GM18873 (cell line): ENCODE measurements around the gene MRPL48.
"Not testable (repeated sequence)": the region's sequence is repeated elsewhere in the genome, so short reads cannot be mapped to it uniquely, and the experiment has no call there.

Experiments
- ATAC-seq: cut with Tn5 transposase; IDR thresholded peaks from one replicate; pipeline ENCODE4 v1.9.1; 2021; ENCODE audit warnings: mild to moderate bottlenecking, moderate library complexity, moderate number of reproducible peaks; ENCODE audit not compliant: unreplicated experiment, low FRiP score

MRPL48 gene

GRCh38 chr11:73833067-73833466 is 45.4 kb downstream of the MRPL48 start:
- ATAC-seq = no peak

- no peak for ATAC-seq
Measured at GRCh38 chr11:73838443-73839122, 50.9 kb downstream of the MRPL48 start.

- ATAC-seq = no peak
Measured at GRCh38 chr11:73839123-73839457, 51.4 kb downstream of the MRPL48 start.

GRCh38 chr11:73851046-73851764 is 63.5 kb downstream of the MRPL48 start:
- no peak for ATAC-seq

- ATAC-seq = no peak
Measured at GRCh38 chr11:73852049-73852448, 64.4 kb downstream of the MRPL48 start.

- ATAC-seq = no peak
Measured at GRCh38 chr11:73854680-73855079, 67.0 kb downstream of the MRPL48 start.

- no peak for ATAC-seq
Measured at GRCh38 chr11:73856031-73856567, 68.4 kb downstream of the MRPL48 start.

GRCh38 chr11:73859671-73860070 is 72.0 kb downstream of the MRPL48 start:
- ATAC-seq = no peak

GRCh38 chr11:73860202-73860601 is 72.5 kb downstream of the MRPL48 start:
- ATAC-seq = no peak

- ATAC-seq = no peak
Measured at GRCh38 chr11:73862986-73863385, 75.3 kb downstream of the MRPL48 start.

- ATAC-seq = no peak
Measured at GRCh38 chr11:73866095-73866579, 78.5 kb downstream of the MRPL48 start.

GRCh38 chr11:73866586-73866996 is 78.9 kb downstream of the MRPL48 start:
- no peak for ATAC-seq

GRCh38 chr11:73869332-73869949 is 81.8 kb downstream of the MRPL48 start:
- ATAC-seq = no peak

- no peak for ATAC-seq
Measured at GRCh38 chr11:73870261-73870660, 82.6 kb downstream of the MRPL48 start.

- ATAC-seq = no peak
Measured at GRCh38 chr11:73872749-73873357, 85.2 kb downstream of the MRPL48 start.

- ATAC-seq = no peak
Measured at GRCh38 chr11:73875380-73875779, 87.7 kb downstream of the MRPL48 start.

- no peak for ATAC-seq
Measured at GRCh38 chr11:73875840-73876239, 88.2 kb downstream of the MRPL48 start.

GRCh38 chr11:73876424-73877310 is 89.0 kb downstream of the MRPL48 start, which contains the start of the genes COA4 and PAAF1:
Gene COA4, minus strand, starts transcription at chr11:73876846. Its CDS starts 3,468 bp downstream, at chr11:73873378.
Gene PAAF1, plus strand, starts transcription at chr11:73876999. Its CDS starts 23 bp downstream, at chr11:73877022.
- ATAC-seq = peak; percentile 93

- ATAC-seq = no peak
Measured at GRCh38 chr11:73878771-73879170, 91.1 kb downstream of the MRPL48 start.

- not testable (repeated sequence) for ATAC-seq
Measured at GRCh38 chr11:73880449-73880848, 92.8 kb downstream of the MRPL48 start.
